HG03196 (cell line): ENCODE measurements around the gene KRT3.

ENCODE experiments used
- ATAC-seq: cut with Tn5 transposase; IDR thresholded peaks from one replicate; pipeline ENCODE4 v1.9.1; 2021; ENCODE audit not compliant: unreplicated experiment

KRT3 gene

DNA sequence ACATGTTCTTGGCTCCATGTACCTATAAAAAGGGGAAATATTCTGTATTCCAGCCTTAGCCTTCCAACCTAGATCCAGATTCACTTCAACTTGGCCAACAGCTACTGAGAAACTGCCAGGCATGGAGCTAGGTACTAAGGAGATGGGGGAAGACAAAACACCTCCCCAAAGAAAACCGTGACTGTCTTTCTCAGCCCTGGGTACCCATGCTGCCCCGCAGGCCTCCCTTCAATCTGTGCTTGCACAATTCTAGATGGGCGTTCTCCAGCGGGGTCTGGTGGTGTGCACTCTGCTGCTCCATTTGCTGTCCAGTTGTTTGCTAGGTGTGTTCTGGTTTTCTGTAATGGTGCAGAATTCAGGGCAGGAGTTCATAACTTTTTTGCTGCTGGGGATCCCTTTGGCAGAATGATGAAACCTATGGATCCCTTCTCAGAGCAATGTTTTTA lies 18.8 kb upstream of the KRT3 start:
- no peak for ATAC-seq

DNA sequence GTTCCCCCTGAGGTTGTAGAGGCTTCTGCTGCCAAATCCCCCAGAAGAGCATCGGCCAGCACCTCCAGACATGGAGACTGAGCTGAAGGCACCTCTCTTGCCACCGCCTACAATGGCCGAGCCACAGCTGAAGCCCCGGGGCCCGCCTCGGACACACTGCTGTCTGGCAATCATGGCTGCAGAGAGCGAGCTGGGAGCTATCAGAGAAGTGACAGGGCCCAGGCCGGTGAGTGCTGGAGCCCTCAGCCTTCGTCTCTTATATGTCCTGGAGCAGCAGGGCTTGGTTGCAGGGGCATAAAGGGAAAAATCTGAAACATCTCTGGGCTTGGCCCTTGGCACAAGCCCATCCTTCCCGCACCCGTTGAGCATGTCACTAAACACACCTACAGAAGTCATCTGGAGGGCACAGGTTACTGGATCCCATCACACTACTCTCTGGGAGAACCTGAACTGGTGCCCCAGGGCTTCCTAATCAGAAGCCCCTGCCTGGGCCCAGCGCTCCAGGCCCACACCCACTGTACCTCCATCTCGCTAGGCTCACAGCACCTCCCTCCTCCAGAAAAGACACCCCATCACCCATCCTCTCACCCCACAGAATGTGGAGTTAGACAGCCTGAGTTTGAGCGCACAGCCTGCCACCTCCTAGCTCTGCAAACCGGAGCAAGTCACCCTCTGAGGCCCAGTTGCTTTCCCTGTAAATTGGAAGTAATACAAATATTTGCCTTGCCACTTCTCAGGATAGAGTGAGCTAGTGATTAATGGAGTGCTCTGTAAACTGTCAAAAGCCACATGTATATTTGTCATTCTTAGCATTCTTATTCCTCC lies 18.2 kb upstream of the KRT3 start, which contains the start of gene KRT4:
Gene KRT4, minus strand, starts transcription at position 232 of the 825 bp plus-strand sequence. Its CDS starts 58 bp downstream, at position 174.
- ATAC-seq: no peak

DNA sequence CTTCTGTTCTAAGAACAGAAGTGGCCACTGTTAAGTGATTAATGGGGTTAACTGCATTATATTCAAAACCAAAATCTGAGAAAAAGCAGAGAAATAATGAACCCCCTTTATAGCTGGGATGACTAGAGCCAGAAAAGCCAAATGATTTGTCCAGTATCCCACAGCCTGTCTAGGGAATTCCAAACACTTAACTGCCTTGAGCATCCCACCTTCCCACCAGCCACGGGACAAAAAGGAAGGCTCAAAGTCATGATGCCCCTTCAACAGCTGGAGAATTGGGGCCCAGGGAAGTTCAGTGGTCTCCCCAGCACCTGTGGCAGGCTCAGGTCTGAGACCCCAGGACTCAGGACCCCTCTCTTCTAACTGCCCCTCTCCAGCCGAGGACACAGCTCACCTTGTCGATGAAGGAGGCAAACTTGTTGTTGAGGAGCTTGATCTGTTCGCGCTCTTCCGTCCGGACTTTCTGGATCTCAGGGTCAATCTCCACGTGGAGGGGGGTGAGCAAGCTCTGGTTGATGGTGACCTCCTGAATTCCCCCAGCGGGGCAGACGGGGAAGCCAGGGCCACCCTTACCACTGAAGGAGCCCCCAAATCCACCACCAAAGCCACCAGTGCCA lies 17.4 kb upstream of the KRT3 start:
- no peak for ATAC-seq

DNA sequence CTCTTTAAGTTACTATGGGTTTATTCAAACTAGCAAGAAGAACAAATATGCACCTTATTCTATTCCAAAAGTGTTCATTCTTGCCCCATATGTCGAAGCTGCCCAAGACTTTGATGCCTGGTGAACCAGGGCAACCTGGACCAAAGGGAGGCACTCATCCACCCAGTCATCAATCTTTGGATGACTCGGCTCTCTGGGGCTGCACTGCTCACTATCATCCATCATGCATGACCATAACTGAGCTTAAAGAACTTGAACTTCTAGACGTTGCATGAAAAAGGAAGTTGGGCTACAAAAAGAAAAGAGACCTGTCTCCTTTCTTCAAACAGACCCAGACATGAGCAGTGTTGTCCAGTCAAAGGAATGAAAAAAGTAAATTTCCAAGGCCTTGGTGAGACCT lies 16.8 kb upstream of the KRT3 start:
- no peak for ATAC-seq

DNA sequence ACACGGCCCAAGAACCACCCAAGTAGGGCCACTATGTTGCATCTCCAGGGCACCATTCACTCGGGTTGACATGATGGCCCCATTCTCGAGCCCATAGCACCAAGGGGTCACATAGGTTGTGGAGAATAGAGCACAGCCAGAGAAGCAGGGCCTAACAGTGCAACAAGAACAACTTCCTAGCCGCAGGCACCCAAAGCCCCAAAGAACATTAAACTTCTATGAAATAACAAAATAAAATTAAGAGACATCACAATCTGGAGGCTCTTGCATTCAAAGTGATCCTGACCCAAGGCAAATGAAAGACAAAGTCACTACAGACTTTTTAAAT lies 16.1 kb upstream of the KRT3 start:
- ATAC-seq: no peak

DNA sequence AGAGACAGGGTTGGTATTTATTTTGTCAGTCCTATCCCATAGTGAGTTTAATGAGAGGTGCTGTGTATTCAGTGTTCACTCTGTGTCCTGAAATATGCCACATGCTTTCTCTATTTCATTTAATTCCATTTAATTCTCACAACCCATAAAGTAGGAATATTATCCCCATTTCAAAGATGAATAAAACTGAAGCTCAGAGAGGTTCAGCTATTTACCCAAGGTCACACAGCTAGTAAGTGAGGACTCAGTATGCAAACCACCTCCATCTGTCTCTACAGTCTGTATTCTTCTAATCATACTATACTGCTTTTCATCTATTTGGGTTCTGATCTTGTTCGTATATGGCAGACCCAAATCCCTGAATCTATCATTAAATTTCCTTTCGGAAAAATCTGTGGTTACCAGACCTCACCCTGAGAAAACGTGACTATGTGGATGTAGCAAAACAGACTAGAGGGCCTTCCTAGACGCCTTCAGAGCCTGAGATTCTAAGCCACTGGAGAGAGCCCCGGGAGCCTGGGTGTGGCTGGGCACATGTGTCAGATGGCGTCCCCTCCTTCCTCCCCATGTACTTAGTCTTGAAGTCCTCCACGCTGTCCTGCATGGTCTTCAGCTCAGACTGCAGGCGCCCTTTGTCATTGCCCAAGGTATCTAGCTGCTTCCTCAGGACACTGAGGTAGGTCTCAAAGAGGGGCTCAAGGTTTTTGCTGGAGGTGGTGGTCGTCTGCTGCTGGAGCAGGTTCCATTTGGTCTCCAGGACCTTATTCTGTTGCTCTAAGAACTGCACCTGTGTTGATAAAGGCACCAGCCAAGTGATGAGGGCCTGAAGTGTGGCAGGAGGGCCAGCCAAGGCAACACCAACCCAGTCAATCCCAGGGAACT lies 15.5 kb upstream of the KRT3 start:
- ATAC-seq: no peak

DNA sequence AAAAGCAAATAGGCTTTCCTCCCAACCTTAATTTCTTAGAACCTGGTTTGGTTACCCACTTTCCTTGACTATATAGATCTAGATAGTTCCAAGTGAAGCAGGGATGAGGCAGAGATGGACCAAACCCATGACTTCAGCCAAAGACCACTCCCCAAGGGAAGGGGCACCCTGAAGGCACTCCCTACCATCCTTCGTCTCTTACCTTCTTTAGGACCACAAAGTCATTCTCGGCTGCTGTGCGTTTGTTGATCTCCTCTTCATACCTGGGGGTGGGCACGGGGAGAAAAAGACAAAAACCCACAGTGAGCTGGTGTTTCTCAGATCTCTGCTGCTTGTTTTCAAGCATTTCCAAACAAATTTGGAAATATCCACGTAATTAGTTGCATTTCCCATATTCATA lies 14.6 kb upstream of the KRT3 start:
- ATAC-seq: no peak

DNA sequence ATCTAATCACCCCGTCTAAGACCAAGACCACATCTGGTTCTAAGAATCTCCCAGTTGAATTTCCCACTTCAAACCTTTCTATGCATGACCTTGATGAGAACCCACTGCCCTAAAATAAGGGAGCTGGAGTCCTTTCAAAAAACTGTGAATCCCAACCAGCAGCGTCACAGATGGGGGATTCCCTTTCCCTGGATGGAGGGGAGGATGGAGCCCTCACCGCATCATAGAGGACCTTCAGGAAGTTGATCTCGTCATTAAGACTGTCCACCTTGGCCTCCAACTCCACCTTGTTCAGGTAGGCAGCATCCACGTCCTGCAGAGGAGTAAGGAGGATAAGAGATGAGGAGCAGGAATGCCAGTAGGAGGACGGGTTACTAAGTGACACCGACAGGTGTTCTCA lies 13.2 kb upstream of the KRT3 start:
- no peak for ATAC-seq

DNA sequence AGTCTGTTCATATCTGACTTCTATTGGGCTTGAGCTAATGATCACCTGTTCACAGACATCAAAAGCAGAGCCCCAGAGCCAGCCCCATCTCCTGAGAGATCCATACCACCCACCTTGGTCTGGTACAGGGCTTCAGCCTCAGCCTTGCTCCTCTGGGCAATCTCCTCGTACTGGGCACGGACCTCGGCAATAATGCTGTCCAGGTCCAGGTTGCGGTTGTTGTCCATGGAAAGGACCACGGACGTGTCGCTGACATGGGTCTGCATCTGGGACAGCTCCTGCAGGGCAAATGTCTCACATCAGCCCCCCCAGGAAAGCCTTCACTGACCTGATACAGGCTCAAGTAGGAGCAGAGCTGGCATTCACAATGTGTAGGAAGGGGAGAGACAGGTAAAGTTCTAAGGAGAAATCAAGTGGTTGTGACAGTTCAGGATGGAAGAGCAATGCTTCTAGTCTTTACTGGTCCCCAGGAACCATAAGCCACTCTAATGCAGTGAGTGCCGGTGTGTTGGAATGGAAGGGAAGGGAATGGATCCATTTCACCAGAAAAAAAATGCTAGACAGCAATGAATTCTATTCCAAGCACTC lies 12.8 kb upstream of the KRT3 start:
- ATAC-seq: no peak

DNA sequence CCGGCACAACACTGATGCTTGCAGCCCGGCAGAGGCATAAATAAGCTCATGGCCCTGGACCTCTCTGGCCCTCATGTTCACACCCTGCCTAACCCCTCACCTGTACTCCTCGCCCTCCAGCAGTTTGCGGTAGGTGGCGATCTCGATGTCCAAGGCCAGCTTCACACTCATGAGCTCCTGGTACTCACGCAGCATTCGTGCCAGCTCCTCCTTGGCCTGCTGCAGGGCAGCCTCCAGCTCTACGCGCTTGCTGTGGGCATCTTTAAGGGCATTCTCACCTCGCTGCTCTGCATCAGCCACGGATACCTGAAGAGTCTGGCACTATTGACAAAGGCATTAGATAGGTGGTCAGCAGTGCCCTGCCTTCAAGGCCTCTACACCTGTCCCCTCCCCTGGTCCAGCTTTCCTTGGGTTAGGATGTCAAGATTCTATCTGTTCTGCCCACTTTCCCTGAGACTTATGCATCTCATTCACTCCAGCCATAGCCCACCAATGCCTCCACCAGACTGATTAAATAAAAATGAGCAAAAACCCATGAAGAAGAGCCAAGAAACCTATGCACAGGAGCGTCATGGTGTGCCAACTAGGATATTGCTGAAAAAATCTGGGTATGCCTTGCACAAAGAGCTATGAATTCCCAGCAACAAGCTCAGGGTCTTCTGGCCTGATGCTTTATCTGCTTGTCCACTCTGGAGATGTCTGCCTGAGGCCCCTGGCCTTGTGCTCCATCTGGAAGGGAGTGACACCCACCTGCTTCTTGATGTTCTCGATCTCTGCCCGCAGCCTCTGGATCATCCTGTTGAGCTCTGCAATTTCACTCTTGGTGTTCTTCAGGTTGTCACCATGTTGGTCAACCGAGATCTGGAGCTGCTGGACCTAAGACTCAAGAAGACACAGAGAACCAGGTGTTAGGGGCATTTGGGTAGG lies 11.9 kb upstream of the KRT3 start:
- no peak for ATAC-seq

DNA sequence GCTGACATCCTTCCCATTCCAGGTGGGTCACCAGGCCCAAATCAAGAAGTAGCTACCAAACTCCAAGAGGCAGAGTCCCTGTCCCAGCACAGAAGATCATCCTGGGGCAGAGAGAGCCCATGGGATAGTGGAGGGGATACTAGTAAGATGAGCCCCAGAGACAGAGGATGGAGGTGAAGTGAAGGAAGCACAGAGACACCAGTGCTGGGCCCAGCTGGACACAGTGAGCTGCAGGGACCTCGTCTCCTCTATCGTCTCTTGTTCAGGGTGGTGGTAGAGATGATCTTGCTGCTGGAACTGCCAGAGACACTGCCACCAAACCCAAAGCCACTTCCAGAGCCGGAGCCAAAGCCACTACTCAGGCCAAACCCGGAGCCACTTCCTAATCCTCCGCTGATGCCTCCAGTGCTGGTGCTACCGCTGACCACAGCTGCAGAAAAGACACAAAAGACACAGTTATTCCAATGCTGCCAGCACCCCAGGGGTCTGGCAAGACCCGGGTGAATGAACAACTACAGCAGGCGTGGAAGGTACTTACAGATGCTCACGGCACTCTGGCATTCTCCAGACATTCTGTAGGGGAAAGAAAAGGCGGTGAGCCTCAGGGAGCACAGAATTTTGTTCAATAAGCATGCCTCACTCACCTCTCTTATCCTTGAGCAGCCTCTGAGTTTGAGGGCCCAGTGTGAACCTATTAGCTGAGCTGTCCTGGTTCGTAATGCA lies 11.1 kb upstream of the KRT3 start:
- ATAC-seq: no peak

DNA sequence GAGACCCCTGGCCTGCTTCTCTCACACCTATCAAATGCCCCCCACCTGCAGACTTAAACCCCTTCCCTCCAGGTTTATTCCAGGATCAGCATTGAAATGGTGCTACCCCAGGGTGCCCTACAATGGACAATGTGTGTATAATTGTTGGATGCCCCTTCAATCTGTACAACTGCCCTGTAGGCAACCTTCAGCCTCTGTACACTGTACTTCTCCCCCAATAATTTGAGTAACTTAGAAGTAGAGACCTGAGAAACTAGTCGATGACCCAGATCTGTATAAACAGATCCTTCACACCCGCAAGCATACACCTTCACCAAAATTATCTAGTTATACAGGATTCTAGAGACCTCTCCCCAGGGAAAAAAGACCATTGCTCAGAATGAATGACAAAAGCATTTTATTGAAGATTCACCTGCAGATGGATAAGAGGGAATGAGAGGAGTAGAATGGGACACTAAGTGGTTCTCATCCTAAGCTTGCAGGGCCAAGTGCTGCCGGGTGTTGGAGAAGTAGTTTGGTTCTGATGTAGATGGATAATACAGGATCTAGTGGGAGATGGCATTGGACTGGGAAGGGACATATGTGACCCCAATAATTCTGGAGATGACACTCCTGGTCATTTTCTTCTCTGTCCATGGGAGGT lies 10.4 kb upstream of the KRT3 start:
- no peak for ATAC-seq

DNA sequence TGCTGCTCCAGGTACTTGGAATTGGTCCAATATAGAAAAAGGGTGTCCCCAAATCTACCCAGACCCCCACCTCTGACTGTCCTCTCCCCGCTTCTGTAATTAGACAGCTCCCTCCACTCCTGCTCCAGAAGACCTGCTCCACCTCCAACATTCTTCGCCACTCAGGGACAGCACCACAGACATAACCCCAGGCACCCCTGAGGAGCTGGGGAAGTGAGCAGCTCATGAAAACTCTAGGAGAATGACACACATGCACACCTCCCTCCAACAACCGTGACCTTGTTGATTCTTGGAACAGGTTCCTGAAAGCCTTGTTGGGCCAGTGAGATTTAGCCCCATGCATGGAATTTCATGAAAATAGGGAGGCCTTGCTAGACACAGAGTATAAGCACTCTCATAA lies 9.8 kb upstream of the KRT3 start:
- no peak for ATAC-seq

DNA sequence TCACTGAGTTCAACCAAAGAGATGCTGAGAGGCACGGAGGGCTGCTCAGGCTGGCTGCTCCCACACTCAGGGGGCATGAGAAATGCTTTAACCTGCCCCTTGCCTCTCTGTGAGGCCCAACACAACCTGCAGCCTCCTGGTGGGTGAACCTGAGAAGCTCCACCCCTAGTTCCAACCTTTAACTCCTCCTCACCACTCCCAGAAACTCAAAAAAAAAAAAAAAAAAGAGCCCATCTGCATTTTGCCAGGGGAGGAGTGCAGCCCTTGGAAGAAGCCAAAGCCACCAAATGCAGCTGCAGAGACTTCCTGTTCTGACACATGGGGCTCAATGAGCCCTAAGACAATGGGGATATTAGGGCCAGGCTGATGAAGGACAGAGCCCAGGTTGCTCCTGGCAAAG lies 9.1 kb upstream of the KRT3 start:
- no peak for ATAC-seq

DNA sequence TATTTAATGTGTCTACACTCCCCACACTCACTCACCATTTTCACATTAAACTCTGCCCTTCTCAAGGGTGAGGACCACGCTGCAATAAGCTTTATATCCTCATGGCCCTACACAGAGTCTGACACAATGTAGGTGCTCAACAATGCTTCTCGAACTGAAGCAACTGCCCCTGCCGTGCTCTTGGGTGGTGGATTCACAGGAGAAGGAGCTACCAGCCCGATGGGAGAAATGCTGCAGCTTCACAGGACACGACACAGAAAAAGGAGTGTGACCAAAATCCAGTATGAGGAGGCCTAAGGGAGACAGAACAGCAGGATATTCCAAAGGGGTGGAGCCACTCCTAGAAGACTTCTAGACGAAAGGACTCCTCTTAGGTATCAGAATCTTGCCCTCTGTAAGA lies 6.5 kb upstream of the KRT3 start:
- no peak for ATAC-seq

DNA sequence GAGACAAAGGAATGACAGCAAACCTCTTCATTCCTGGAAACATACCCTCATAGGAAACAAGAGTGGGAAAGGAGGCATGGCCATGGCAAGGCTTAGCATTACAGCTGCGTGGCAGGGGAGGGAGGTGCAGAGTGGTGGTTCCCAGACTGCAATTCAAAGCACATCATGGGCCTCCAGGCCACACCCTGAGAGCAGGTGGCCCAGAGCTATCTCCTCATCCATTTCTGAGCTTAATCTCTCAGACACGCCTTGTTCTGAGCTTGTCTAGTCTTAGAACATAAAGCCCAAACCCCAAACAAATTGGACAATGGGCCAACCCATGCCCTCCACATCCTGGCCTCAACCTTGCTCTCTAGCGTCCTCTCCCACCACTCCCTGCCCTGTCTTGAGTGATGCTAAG lies 5.9 kb upstream of the KRT3 start:
- no peak for ATAC-seq

DNA sequence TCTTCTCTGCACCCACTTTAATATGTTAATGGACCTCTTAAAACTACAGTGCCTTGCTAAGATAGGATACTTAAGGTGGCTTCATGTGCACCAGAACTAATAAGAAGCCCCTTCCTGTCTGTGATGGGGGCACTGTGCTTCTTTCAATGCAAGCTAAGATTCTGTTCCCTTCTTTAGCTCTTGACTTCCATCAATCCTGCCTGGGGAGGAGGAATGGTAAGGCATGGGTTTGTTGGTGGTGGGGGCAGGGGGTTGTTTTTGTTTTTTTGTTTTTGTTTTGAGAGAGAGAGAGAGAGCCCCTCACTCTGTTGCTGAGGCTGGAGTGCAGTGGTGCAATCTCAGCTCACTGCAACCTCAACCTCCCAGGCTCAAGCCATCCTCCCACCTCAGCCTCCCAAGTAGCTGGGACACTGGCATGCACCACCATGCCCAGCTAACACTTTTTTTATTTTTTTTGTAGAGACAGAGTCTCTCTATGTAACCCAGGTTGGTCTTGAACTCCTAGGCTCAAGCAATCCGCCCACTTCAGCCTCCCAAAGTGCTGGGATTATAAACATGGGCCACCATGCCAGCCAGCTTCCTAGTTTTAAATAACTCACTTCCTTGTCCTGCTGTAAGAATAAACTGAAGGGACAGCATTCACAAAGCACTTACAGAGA lies 4.5 kb upstream of the KRT3 start:
- no peak for ATAC-seq

DNA sequence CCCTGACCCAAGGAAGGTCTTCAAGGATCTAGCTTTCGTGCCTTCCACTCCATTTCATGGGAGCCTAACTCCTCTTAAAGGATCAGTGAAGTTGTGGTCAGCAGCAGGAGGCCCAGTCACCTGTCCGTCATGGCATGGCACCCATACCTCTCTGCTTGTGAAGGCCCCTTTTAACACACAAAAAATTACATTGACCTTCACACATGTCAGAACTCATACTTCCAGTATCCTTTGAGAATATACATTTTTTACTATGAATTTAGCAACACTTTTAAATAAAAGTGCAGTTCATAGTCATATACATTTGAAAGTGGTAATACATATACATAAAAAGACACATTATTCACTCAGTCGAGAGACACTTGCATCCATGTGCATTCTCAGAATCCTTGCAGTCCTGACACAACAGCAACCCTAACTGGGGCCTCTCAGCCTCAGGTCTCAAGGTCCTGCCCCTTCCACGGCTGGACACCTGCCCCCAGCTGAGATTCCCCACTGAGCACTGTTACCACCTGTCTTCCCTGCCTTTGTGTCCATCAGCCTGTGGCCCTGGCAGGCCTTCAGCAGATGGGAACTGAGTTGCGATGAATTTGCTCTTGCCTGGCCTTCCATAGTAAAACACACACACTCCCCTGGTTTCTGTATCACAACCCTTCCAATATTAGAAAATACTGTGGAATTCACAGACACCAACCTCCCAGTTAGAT lies 3.7 kb upstream of the KRT3 start:
- ATAC-seq: no peak
